ENCODE results near the gene PLA2G4E. TPM values are rescaled to one million over a fixed set of nuclear protein-coding genes. Genes with fewer than 3 reads are reported as not detected.

PLA2G4E gene
- total and polyA plus RNA-seq, 9 of the 15 experiments (the other 6 are each of a cell fraction or from before 2014, with no cell fraction given), result 0.03 TPM; not detected in 8

DNA sequence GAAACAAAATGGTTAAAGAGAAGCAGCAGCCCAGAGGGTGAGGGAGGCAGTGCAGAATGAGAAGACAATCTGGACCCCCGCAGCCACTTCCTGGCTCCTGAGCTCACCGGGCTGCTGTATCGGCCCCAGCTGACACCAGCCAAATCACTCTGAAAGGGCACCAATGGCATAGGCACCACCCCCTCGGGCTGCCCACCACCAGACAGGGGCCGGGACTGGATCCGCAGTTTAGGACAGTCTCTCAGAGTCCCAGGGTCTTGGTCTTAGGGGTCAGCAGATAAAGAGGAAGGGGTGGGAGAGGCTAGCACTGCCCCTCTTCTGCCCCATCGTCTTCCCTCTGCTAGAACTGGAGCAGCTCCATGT, 30.6 kb downstream of the PLA2G4E start (continued):
- no peak for TF ChIP-seq RBBP5 (IDR thresholded peaks at IDR 0.05; ENCODE audit: borderline replicate concordance, insufficient read depth, low read length, poor library complexity, severe bottlenecking)
- TF ChIP-seq ZNF354B (CRISPR knock-in tag; IDR thresholded peaks at IDR 0.05), result no peak
- TF ChIP-seq GATAD2B (IDR thresholded peaks at IDR 0.05; ENCODE audit: borderline replicate concordance), result no peak
- TF ChIP-seq CC2D1A (IDR thresholded peaks at IDR 0.05), result no peak
- TF ChIP-seq MYBL2 (IDR thresholded peaks at IDR 0.05; ENCODE audit: low read depth), result no peak
- no peak for TF ChIP-seq MYBL2 (CRISPR knock-in tag; IDR thresholded peaks at IDR 0.05; ENCODE audit: borderline replicate concordance)

DNA sequence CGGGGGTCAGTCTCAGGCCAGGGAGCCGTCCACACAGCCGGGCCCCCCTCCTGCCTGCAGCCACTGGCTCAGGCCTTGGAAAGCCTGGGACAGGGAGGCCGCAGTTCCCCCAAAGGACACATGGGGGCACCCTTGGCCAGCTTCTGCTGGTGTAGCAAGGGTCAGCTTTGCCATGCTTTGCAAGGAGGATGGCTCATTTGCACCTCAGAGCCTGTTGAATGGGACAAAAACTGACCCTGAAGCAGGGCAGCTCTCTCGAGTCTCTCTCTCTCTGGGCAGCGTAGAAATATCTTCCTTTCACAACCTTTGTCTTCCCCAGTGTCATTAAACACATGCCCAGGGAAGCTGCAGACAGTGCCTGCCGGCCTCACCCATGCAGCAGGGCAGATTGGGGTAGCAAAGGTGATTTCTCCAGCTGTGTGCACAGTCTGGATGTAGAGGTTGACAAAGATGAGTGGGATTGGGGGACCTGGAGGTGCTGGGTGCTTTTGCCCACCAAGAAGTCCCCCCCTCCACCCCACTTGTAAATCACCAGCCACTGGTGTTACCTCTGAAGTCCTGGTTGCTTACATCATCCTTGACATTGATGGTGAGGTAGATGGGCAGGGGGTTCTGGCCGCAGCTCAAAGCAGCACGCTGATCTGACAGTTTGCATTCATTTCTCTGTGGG, 31.1 kb downstream of the PLA2G4E start:
- FAIRE-seq, result peak; percentile 92
- H3K9me1 ChIP-seq (ENCODE audit: control insufficient read depth, insufficient read depth, low read length), result no peaks in the 10 kb centered on the region
- peaks cover 0 to 5% of the 10 kb centered on the region in 2 experiments; a peak in 1 of 5 replicates for H3K4me1 ChIP-seq (replicated peaks in 1 of 2; ENCODE audit: control insufficient read depth in 2 of 2, insufficient read depth in 2 of 2, low read length in 2 of 2)
- CTCF ChIA-PET (ENCODE audit: low intra/inter-chr PET ratio), result interaction anchor here (0.6 to 3.8 kb wide), 7 partner anchors 16 to 396 kb away, joined by 3 to 71 read pairs (median 3); no protein-coding TSS in a partner anchor
- no peaks in the 10 kb centered on the region for H3K36me3 ChIP-seq (ENCODE audit: control insufficient read depth, insufficient read depth, low read length)
- no peak overlapping the region for H3K4me3 ChIP-seq
- WGBS (ENCODE audit: insufficient coverage, low coverage, missing lambda C conversion rate), result 2% methylated on average over 9 of the region's 9 CpGs
- in situ Hi-C loops (cut with MboI), result loop anchor here (5.0 kb wide), 1 partner anchor 68 kb away; no protein-coding TSS in a partner anchor
- H3K9me3 ChIP-seq (replicated peaks; ENCODE audit: control insufficient read depth, insufficient read depth, low read depth, low read length), result no peaks in the 10 kb centered on the region
- peaks cover 11% of the 10 kb centered on the region; the same call in 1 of the 2 replicates for H4K20me1 ChIP-seq (replicated peaks; ENCODE audit: control insufficient read depth, insufficient read depth, low read length)
- H3K27ac ChIP-seq (ENCODE audit: extremely low read depth, low read depth, low read length), result no peak overlapping the region
- peaks cover 40 to 72% of the 10 kb centered on the region in 2 experiments; a peak in 4 of 5 replicates for H3K27me3 ChIP-seq (ENCODE audit: control insufficient read depth in 2 of 2, insufficient read depth in 2 of 2, low read length in 2 of 2)
- no TSS peak for BruUV-seq (replicated peaks)
- peak overlapping the region; percentile 63; the same call in 1 of the 2 replicates for H2AFZ ChIP-seq (ENCODE audit: low read depth, low read length)
- ATAC-seq, result peak; percentile 97
- no peaks in the 10 kb centered on the region for H3K79me2 ChIP-seq (ENCODE audit: control insufficient read depth, insufficient read depth, low read length)
- DNase-seq (ENCODE audit: extremely low read depth in 1 of 4, low spot score in 3 of 4), result peak; percentile 81 to 86 (median 85)
- intact Hi-C loops (cut with micrococcal nuclease), result loop anchor here (1.0 to 10.0 kb wide), 4 partner anchors 67 to 485 kb away; no protein-coding TSS in a partner anchor
- H3K4me2 ChIP-seq (ENCODE audit: insufficient read depth, low read length), result no peak overlapping the region
- POLR2A ChIA-PET, result interaction anchor here (0.6 to 1.0 kb wide), 3 partner anchors 38 to 94 kb away, joined by 3 read pairs; no protein-coding TSS in a partner anchor
- peak overlapping the region in 1 of 2 experiments; percentile 43; a peak in 1 of 4 replicates for H3K9ac ChIP-seq (ENCODE audit: insufficient read depth in 1 of 2, low read depth in 2 of 2, low read length in 2 of 2)
- TF ChIP-seq SMC3 (conservative IDR thresholded peaks at IDR 0.05; ENCODE audit: insufficient read depth, low read depth, low read length) (peak; percentile 97), SMARCE1 (IDR thresholded peaks at IDR 0.05) (no peak), RCOR1 (IDR thresholded peaks at IDR 0.05; ENCODE audit: borderline replicate concordance in 1 of 2, low read depth in 2 of 2, low read length in 2 of 2) (peak in 1 of 2 experiments; percentile 63; a peak in 2 of 4 replicates), TBL1XR1 (IDR thresholded peaks at IDR 0.05; ENCODE audit: low read length in 2 of 2) (no peak), ZBTB8A (IDR thresholded peaks at IDR 0.05; ENCODE audit: partially characterized antibody) (no peak), KAT7 (CRISPR knock-in tag; IDR thresholded peaks at IDR 0.05; ENCODE audit: borderline replicate concordance) (no peak), HDAC6 (IDR thresholded peaks at IDR 0.05; ENCODE audit: low read depth, low read length) (no peak), ARID2 (IDR thresholded peaks at IDR 0.05) (peak; percentile 76), SAFB (IDR thresholded peaks at IDR 0.05; ENCODE audit: borderline replicate concordance, low read depth, low read length) (no peak), STAG1 (CRISPR knock-in tag; IDR thresholded peaks at IDR 0.05; ENCODE audit: borderline replicate concordance) (peak; percentile 90; the same call in 1 of the 2 replicates), ATF1 (CRISPR knock-in tag; IDR thresholded peaks at IDR 0.05) (no peak), ATF1 (tag; IDR thresholded peaks at IDR 0.05) (no peak)
- TF ChIP-seq, protein P1, sequence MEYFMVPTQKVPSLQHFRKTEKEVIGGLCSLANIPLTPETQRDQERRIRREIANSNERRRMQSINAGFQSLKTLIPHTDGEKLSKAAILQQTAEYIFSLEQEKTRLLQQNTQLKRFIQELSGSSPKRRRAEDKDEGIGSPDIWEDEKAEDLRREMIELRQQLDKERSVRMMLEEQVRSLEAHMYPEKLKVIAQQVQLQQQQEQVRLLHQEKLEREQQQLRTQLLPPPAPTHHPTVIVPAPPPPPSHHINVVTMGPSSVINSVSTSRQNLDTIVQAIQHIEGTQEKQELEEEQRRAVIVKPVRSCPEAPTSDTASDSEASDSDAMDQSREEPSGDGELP (CRISPR knock-in tag; IDR thresholded peaks at IDR 0.05; ENCODE audit: borderline replicate concordance), result peak; percentile 38; the same call in 1 of the 2 replicates
- TF ChIP-seq, protein P2, sequence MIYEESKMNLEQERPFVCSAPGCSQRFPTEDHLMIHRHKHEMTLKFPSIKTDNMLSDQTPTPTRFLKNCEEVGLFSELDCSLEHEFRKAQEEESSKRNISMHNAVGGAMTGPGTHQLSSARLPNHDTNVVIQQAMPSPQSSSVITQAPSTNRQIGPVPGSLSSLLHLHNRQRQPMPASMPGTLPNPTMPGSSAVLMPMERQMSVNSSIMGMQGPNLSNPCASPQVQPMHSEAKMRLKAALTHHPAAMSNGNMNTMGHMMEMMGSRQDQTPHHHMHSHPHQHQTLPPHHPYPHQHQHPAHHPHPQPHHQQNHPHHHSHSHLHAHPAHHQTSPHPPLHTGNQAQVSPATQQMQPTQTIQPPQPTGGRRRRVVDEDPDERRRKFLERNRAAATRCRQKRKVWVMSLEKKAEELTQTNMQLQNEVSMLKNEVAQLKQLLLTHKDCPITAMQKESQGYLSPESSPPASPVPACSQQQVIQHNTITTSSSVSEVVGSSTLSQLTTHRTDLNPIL (CRISPR knock-in tag; IDR thresholded peaks at IDR 0.05), result no peak
